Breast epithelium (tissue), 4 donors: ENCODE results near the gene ODAD2. TPM values are rescaled to one million over a fixed set of nuclear protein-coding genes. Genes with fewer than 3 reads are reported as not detected.

Experiments used
- DNase-seq, 2 donors: peaks; one replicate each; pipeline ENCODE4 v3.0.0-alpha.2; 2019; ENCODE audit warnings: low spot score in 2 of 2
- H3K27ac ChIP-seq, 2 donors: fragments of 200-600 bp; sonication (generic) in 1 of 2; one replicate each; pipeline ENCODE4 v1.5.1; 2016 to 2019; ENCODE audit warnings: mild to moderate bottlenecking in 1 of 2
- H3K27me3 ChIP-seq, 2 donors: fragments of 200-600 bp; sonication (generic) in 1 of 2; one replicate each; pipeline versions ENCODE4 v1.5.1 to v1.6.0; 2017 to 2019; ENCODE audit warnings: control low read depth in 1 of 2, mild to moderate bottlenecking in 1 of 2
- H3K36me3 ChIP-seq: fragments of 200-600 bp; one replicate; pipeline ENCODE4 v1.5.1; 2019
- H3K4me1 ChIP-seq, 2 donors: fragments of 200-600 bp; sonication (generic); one replicate each; pipeline ENCODE4 v1.5.1; 2016 to 2019; ENCODE audit warnings: control low read depth in 1 of 2
- H3K4me3 ChIP-seq, 3 donors: fragments of 200-600 bp; sonication (generic); 1 replicate in 2 of 3; 2 replicates in 1 of 3; pipeline ENCODE4 v1.5.1; 2016 to 2019; ENCODE audit warnings: mild to moderate bottlenecking in 3 of 3, moderate library complexity in 2 of 3
- H3K9me3 ChIP-seq, 2 donors: fragments of 200-600 bp; sonication (generic) in 1 of 2; one replicate each; pipeline ENCODE4 v1.5.1; 2016 to 2019; ENCODE audit warnings: control low read depth in 1 of 2
- CTCF ChIP-seq, 3 donors: fragments of 450-650 bp; IDR thresholded peaks; one replicate each; pipeline ENCODE4 v1.5.1; 2016 to 2017; ENCODE audit warnings: antibody characterized with exemption in 3 of 3, mild to moderate bottlenecking in 3 of 3, moderate library complexity in 3 of 3
- POLR2A ChIP-seq: fragments of 450-650 bp; IDR thresholded peaks from one replicate; pipeline ENCODE4 v1.6.1; 2016; ENCODE audit warnings: antibody characterized with exemption, mild to moderate bottlenecking, moderate library complexity
- POLR2AphosphoS5 ChIP-seq, 3 donors: sonication (generic); formaldehyde crosslinking; IDR thresholded peaks; one replicate each; pipeline ENCODE4 v1.6.1; 2017; ENCODE audit warnings: antibody characterized with exemption in 3 of 3
- intact Hi-C: fragments of 100-400 bp; cut with DNase I; formaldehyde crosslinking; loops from one replicate; pipeline ENCODE4 v1.15.1; 2023; ENCODE audit warnings: low total_unique reads
- total RNA-seq, 3 donors: library from RNA; depleted of rRNA; stranded (reverse); fragments of >200 nt; gene quantifications; one replicate each; pipeline ENCODE4 v1.1.0, GENCODE V29; 2016

The ODAD2 gene
- total RNA-seq, 3 donors from 2014 or later: 0.29 to 0.33 TPM; not detected in 1

- intact Hi-C loops: no loop called here
- Histone ChIP-seq H3K36me3 (no peaks in the 10 kb centered on the region), H3K4me1 (no peaks in the 10 kb centered on the region), H3K9me3 (peaks cover 6% of the 10 kb centered on the region in 2 donors), H3K27ac (no peak overlapping the region), H3K4me3 (no peak overlapping the region), H3K27me3 (peaks cover 0 to 3% of the 10 kb centered on the region in 2 donors)
- DNase-seq: no peak
- TF ChIP-seq POLR2AphosphoS5 (IDR thresholded peaks at IDR 0.05) (no peak), POLR2A (no peak), CTCF (IDR thresholded peaks at IDR 0.05) (no peak)
These were observed 219.3 kb downstream of the ODAD2 start for GRCh38 chr10:27779462-27780015.

GRCh38 chr10:27774831-27775230 lies 224.0 kb downstream of the ODAD2 start:
- TF ChIP-seq POLR2A (no peak), POLR2AphosphoS5 (IDR thresholded peaks at IDR 0.05) (no peak), CTCF (IDR thresholded peaks at IDR 0.05) (no peak)
- DNase-seq: no peak
- Histone ChIP-seq H3K4me3 (no peak overlapping the region), H3K9me3 (no peaks in the 10 kb centered on the region), H3K36me3 (no peaks in the 10 kb centered on the region), H3K27ac (no peak overlapping the region), H3K4me1 (no peaks in the 10 kb centered on the region), H3K27me3 (peaks cover 0 to 9% of the 10 kb centered on the region in 2 donors)
- intact Hi-C loops: no loop called here

GRCh38 chr10:27771231-27771630 lies 227.6 kb downstream of the ODAD2 start:
- Histone ChIP-seq H3K4me1 (no peaks in the 10 kb centered on the region), H3K27me3 (peaks cover 0 to 9% of the 10 kb centered on the region in 2 donors), H3K4me3 (no peak overlapping the region), H3K27ac (no peak overlapping the region), H3K9me3 (no peaks in the 10 kb centered on the region), H3K36me3 (no peaks in the 10 kb centered on the region)
- DNase-seq: no peak
- intact Hi-C loops: no loop called here
- TF ChIP-seq CTCF (IDR thresholded peaks at IDR 0.05): no peak
- TF ChIP-seq POLR2A: no peak
- TF ChIP-seq POLR2AphosphoS5 (IDR thresholded peaks at IDR 0.05): no peak

- no peak overlapping the region for H3K4me3 ChIP-seq
- H3K36me3 ChIP-seq: no peaks in the 10 kb centered on the region
- peaks cover 0 to 6% of the 10 kb centered on the region in 2 donors for H3K27me3 ChIP-seq
- no peaks in the 10 kb centered on the region for H3K4me1 ChIP-seq
- intact Hi-C loops: no loop called here
- TF ChIP-seq POLR2A (no peak), CTCF (IDR thresholded peaks at IDR 0.05) (no peak), POLR2AphosphoS5 (IDR thresholded peaks at IDR 0.05) (no peak)
- H3K9me3 ChIP-seq: no peaks in the 10 kb centered on the region
- no peak overlapping the region for H3K27ac ChIP-seq
- DNase-seq: no peak
These were observed 228.7 kb downstream of the ODAD2 start for GRCh38 chr10:27770181-27770580.
